ENCODE results near the gene RERE.

The RERE gene

GRCh38 chr1:8540971-8541370 is 276.5 kb downstream of the RERE start:
- DNase-seq (ENCODE audit: low read depth), result no peak

- DNase-seq (ENCODE audit: low read depth), result no peak
These were observed 277.0 kb downstream of the RERE start for GRCh38 chr1:8540261-8540941.

- DNase-seq (ENCODE audit: low read depth), result no peak
These were observed 277.8 kb downstream of the RERE start for GRCh38 chr1:8539683-8540082.

GRCh38 chr1:8538502-8538901 is 278.9 kb downstream of the RERE start:
- no peak for DNase-seq (ENCODE audit: low read depth)

GRCh38 chr1:8537991-8538390 is 279.4 kb downstream of the RERE start:
- no peak for DNase-seq (ENCODE audit: low read depth)

GRCh38 chr1:8536515-8536914 is 280.9 kb downstream of the RERE start:
- DNase-seq (ENCODE audit: low read depth), result no peak

GRCh38 chr1:8533907-8534306 is 283.5 kb downstream of the RERE start:
- no peak for DNase-seq (ENCODE audit: low read depth)

GRCh38 chr1:8533124-8533523 is 284.3 kb downstream of the RERE start:
- DNase-seq (ENCODE audit: low read depth), result no peak

- DNase-seq (ENCODE audit: low read depth), result no peak
These were observed 287.5 kb downstream of the RERE start for GRCh38 chr1:8529901-8530300.

GRCh38 chr1:8527941-8528340 is 289.5 kb downstream of the RERE start:
- no peak for DNase-seq (ENCODE audit: low read depth)

- peak; percentile 86 for DNase-seq (ENCODE audit: low read depth)
These were observed 291.7 kb downstream of the RERE start for GRCh38 chr1:8525558-8526275.

GRCh38 chr1:8525216-8525557 is 292.3 kb downstream of the RERE start:
- DNase-seq (ENCODE audit: low read depth), result no peak

GRCh38 chr1:8524627-8525157 is 292.7 kb downstream of the RERE start:
- DNase-seq (ENCODE audit: low read depth), result no peak

GRCh38 chr1:8523666-8524206 is 293.7 kb downstream of the RERE start:
- DNase-seq (ENCODE audit: low read depth), result no peak

- no peak for DNase-seq (ENCODE audit: low read depth)
These were observed 296.9 kb downstream of the RERE start for GRCh38 chr1:8520483-8520966.

GRCh38 chr1:8519167-8519566 is 298.3 kb downstream of the RERE start:
- no peak for DNase-seq (ENCODE audit: low read depth)

- no peak for DNase-seq (ENCODE audit: low read depth)
These were observed 299.0 kb downstream of the RERE start for GRCh38 chr1:8518490-8518801.

- no peak for DNase-seq (ENCODE audit: low read depth)
These were observed 299.6 kb downstream of the RERE start for GRCh38 chr1:8517661-8518489.

- no peak for DNase-seq (ENCODE audit: low read depth)
These were observed 300.5 kb downstream of the RERE start for GRCh38 chr1:8516793-8517556.

- no peak for DNase-seq (ENCODE audit: low read depth)
These were observed 301.1 kb downstream of the RERE start for GRCh38 chr1:8516278-8516777.

GRCh38 chr1:8512504-8512903 is 304.9 kb downstream of the RERE start:
- no peak for DNase-seq (ENCODE audit: low read depth)
